ENCODE data around the gene YDJC. TPM values are rescaled to one million over a fixed set of nuclear protein-coding genes. Genes with fewer than 3 reads are reported as not detected.
A peak's percentile ranks its signal among the peaks of the same experiment; 100 is the strongest.

Gene YDJC
- total and polyA plus RNA-seq, 2 experiments from 2014 or later, result 53.3 to 83.7 TPM

DNA sequence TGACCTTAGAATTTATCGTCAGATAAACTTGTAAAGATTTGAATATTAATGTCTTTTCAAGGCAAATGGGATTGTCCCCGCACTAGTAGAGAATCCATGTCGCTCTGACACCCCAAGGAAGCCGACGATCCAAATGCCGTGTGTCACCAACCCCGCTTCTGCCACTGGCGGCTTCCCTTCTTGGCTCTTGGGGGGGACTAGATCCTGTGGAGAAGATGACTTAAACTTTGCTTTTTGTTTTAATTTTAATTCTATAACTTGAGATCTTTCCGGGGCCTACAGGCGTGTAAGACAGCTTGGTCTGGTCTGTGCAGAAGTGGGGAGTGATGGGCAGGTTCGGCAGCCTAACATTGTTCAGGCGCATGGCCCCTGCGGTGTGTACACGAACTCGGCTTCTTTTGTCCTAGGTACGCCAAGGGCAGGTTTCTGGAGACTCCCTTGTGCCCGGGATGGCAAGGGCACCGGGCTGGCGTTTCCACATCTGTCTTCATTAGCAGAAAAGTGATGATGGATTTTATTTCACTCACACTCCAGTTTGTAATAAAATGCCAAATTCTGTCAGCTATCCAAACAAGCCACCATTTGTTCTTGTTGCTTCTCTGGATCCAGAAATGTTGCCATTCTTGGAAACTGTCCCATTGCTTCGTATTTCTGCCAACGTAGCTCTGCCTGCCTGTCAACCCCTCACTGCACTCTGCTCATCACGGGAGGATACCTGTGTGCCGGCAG, 6.7 kb downstream of the YDJC start:
- H3K9me3 Mint-ChIP-seq, result peaks cover 2% of the 10 kb centered on the region; the same call in 1 of the 3 replicates
- peaks cover 28% of the 10 kb centered on the region for H3K4me1 Mint-ChIP-seq
- peaks cover 31% of the 10 kb centered on the region for H3K79me2 ChIP-seq (replicated peaks; ENCODE audit: insufficient read depth)

More for the DNA sequence above, 6.7 kb downstream of the YDJC start:
- Histone ChIP-seq H3K9me2 (ENCODE audit: insufficient read depth) (no peaks in the 10 kb centered on the region), H3K27ac (ENCODE audit: low read depth) (0 out of 2 replicates have a peak overlapping the region, but pooled peaks have one; percentile 74), H3K4me3 (no peak overlapping the region), H3K36me3 (ENCODE audit: insufficient read depth) (peaks cover 5% of the 10 kb centered on the region), H3F3A (replicated peaks; ENCODE audit: low read depth) (peaks cover 36% of the 10 kb centered on the region; the same call in 1 of the 2 replicates), H3K4me1 (ENCODE audit: insufficient read depth) (peaks cover 14% of the 10 kb centered on the region; the same call in 1 of the 2 replicates), H4K20me1 (replicated peaks; ENCODE audit: insufficient read depth) (peaks cover 71% of the 10 kb centered on the region), H2AFZ (no peak overlapping the region), H3K27me3 (ENCODE audit: insufficient read depth) (no peaks in the 10 kb centered on the region), H3K4me2 (no peak overlapping the region)
- ATAC-seq (no peak), DNase-seq (ENCODE audit: low spot score) (no peak)
- peaks cover 36% of the 10 kb centered on the region for H3K36me3 Mint-ChIP-seq (ENCODE audit: low read depth)
- H3K27me3 Mint-ChIP-seq (ENCODE audit: insufficient read depth, low read depth, poor library complexity), result peaks cover 26% of the 10 kb centered on the region
- H3K27ac Mint-ChIP-seq, result no peak overlapping the region
- TF ChIP-seq JUNB (IDR thresholded peaks at IDR 0.05; ENCODE audit: unreplicated experiment) (no peak), POLR2AphosphoS5 (IDR thresholded peaks at IDR 0.05; ENCODE audit: low read depth) (no peak), NANOG (IDR thresholded peaks at IDR 0.05; ENCODE audit: borderline replicate concordance) (no peak), STAT1 (IDR thresholded peaks at IDR 0.05; ENCODE audit: unreplicated experiment) (no peak), ZNF114 (CRISPR knock-in tag; IDR thresholded peaks at IDR 0.05) (no peak)
- TF ChIP-seq, protein P1, sequence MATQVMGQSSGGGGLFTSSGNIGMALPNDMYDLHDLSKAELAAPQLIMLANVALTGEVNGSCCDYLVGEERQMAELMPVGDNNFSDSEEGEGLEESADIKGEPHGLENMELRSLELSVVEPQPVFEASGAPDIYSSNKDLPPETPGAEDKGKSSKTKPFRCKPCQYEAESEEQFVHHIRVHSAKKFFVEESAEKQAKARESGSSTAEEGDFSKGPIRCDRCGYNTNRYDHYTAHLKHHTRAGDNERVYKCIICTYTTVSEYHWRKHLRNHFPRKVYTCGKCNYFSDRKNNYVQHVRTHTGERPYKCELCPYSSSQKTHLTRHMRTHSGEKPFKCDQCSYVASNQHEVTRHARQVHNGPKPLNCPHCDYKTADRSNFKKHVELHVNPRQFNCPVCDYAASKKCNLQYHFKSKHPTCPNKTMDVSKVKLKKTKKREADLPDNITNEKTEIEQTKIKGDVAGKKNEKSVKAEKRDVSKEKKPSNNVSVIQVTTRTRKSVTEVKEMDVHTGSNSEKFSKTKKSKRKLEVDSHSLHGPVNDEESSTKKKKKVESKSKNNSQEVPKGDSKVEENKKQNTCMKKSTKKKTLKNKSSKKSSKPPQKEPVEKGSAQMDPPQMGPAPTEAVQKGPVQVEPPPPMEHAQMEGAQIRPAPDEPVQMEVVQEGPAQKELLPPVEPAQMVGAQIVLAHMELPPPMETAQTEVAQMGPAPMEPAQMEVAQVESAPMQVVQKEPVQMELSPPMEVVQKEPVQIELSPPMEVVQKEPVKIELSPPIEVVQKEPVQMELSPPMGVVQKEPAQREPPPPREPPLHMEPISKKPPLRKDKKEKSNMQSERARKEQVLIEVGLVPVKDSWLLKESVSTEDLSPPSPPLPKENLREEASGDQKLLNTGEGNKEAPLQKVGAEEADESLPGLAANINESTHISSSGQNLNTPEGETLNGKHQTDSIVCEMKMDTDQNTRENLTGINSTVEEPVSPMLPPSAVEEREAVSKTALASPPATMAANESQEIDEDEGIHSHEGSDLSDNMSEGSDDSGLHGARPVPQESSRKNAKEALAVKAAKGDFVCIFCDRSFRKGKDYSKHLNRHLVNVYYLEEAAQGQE (IDR thresholded peaks at IDR 0.05; ENCODE audit: unreplicated experiment), result no peak
- TF ChIP-seq, protein P2, sequence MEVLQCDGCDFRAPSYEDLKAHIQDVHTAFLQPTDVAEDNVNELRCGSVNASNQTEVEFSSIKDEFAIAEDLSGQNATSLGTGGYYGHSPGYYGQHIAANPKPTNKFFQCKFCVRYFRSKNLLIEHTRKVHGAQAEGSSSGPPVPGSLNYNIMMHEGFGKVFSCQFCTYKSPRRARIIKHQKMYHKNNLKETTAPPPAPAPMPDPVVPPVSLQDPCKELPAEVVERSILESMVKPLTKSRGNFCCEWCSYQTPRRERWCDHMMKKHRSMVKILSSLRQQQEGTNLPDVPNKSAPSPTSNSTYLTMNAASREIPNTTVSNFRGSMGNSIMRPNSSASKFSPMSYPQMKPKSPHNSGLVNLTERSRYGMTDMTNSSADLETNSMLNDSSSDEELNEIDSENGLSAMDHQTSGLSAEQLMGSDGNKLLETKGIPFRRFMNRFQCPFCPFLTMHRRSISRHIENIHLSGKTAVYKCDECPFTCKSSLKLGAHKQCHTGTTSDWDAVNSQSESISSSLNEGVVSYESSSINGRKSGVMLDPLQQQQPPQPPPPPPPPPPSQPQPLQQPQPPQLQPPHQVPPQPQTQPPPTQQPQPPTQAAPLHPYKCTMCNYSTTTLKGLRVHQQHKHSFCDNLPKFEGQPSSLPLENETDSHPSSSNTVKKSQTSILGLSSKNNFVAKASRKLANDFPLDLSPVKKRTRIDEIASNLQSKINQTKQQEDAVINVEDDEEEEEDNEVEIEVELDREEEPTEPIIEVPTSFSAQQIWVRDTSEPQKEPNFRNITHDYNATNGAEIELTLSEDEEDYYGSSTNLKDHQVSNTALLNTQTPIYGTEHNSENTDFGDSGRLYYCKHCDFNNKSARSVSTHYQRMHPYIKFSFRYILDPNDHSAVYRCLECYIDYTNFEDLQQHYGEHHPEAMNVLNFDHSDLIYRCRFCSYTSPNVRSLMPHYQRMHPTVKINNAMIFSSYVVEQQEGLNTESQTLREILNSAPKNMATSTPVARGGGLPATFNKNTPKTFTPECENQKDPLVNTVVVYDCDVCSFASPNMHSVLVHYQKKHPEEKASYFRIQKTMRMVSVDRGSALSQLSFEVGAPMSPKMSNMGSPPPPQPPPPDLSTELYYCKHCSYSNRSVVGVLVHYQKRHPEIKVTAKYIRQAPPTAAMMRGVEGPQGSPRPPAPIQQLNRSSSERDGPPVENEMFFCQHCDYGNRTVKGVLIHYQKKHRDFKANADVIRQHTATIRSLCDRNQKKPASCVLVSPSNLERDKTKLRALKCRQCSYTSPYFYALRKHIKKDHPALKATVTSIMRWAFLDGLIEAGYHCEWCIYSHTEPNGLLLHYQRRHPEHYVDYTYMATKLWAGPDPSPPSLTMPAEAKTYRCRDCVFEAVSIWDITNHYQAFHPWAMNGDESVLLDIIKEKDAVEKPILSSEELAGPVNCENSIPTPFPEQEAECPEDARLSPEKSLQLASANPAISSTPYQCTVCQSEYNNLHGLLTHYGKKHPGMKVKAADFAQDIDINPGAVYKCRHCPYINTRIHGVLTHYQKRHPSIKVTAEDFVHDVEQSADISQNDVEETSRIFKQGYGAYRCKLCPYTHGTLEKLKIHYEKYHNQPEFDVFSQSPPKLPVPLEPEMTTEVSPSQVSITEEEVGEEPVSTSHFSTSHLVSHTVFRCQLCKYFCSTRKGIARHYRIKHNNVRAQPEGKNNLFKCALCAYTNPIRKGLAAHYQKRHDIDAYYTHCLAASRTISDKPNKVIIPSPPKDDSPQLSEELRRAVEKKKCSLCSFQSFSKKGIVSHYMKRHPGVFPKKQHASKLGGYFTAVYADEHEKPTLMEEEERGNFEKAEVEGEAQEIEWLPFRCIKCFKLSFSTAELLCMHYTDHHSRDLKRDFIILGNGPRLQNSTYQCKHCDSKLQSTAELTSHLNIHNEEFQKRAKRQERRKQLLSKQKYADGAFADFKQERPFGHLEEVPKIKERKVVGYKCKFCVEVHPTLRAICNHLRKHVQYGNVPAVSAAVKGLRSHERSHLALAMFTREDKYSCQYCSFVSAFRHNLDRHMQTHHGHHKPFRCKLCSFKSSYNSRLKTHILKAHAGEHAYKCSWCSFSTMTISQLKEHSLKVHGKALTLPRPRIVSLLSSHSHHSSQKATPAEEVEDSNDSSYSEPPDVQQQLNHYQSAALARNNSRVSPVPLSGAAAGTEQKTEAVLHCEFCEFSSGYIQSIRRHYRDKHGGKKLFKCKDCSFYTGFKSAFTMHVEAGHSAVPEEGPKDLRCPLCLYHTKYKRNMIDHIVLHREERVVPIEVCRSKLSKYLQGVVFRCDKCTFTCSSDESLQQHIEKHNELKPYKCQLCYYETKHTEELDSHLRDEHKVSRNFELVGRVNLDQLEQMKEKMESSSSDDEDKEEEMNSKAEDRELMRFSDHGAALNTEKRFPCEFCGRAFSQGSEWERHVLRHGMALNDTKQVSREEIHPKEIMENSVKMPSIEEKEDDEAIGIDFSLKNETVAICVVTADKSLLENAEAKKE (CRISPR knock-in tag; IDR thresholded peaks at IDR 0.05), result no peak
- H3K4me3 Mint-ChIP-seq, result no peak overlapping the region; the same call in 2 of the 3 replicates
